IMR-90 (cell line): ENCODE measurements around the gene KLF17. TPM values are rescaled to one million over a fixed set of nuclear protein-coding genes. Genes with fewer than 3 reads are reported as not detected.

ENCODE experiments used
- ATAC-seq: fragments of 200-7000 bp; cut with Tn5 transposase; 2 replicates; pipeline ENCODE4 v1.9.1; 2020; ENCODE audit warnings: low read depth, mild to moderate bottlenecking, moderate library complexity
- BruUV-seq: library from RNA; stranded (reverse); fragments of 400-500 nt; replicated peaks from 2 replicates; lab custom pipeline; 2021; lab: Mats Ljungman, UMichigan
- CTCF ChIA-PET: fragments of 300-600 bp; formaldehyde crosslinking; extraction: SDS; loops from one replicate; lab custom pipeline; 2021; ENCODE audit warnings: antibody characterized with exemption; lab: Yijun Ruan, JAX
- POLR2A ChIA-PET: fragments of 300-600 bp; sonication (Branson Sonifier 250); formaldehyde crosslinking; loops from one replicate; lab custom pipeline; 2022; ENCODE audit warnings: antibody characterized with exemption; ENCODE audit not compliant: unreplicated experiment; lab: Charles Lee
- DNase-seq: peaks from one replicate; pipeline ENCODE4 v3.0.0; 2013
- H2AFZ ChIP-seq: replicated peaks from 2 replicates; pipeline ENCODE3; 2013; ENCODE audit warnings: low read length, mild to moderate bottlenecking; ENCODE audit not compliant: poor library complexity
- H2AK5ac ChIP-seq: 2 replicates; pipeline ENCODE4 v1.6.1; 2013; ENCODE audit warnings: low read depth, low read length, inconsistent platforms
- H2AK9ac ChIP-seq: replicated peaks from 2 replicates; pipeline ENCODE3; 2013; ENCODE audit warnings: mild to moderate bottlenecking, low read depth, low read length, moderate library complexity; ENCODE audit not compliant: poor library complexity
- H2BK120ac ChIP-seq: 2 replicates; pipeline ENCODE4 v1.6.1; 2013; ENCODE audit warnings: low read depth, low read length, inconsistent platforms
- H2BK15ac ChIP-seq: 3 replicates; pipeline ENCODE4 v1.6.1; 2013; ENCODE audit warnings: low read depth, low read length, inconsistent platforms
- H2BK20ac ChIP-seq: 2 replicates; pipeline ENCODE4 v1.6.1; 2013; ENCODE audit warnings: low read depth, mild to moderate bottlenecking, inconsistent platforms, low read length, moderate library complexity
- H2BK5ac ChIP-seq: 2 replicates; pipeline ENCODE4 v1.6.1; 2013; ENCODE audit warnings: mild to moderate bottlenecking, low read depth, low read length, inconsistent platforms; ENCODE audit not compliant: poor library complexity, severe bottlenecking
- H3K14ac ChIP-seq: replicated peaks from 2 replicates; pipeline ENCODE4 v1.6.1; 2013; ENCODE audit warnings: low read depth, low read length, inconsistent platforms
- H3K18ac ChIP-seq: 2 replicates; pipeline ENCODE4 v1.6.1; 2013; ENCODE audit warnings: low read depth, low read length, control low read depth
- H3K23ac ChIP-seq: 2 replicates; pipeline ENCODE4 v1.6.1; 2013; ENCODE audit warnings: low read depth, low read length, inconsistent platforms
- H3K27ac ChIP-seq: 2 replicates; pipeline ENCODE4 v1.5.1; 2013; ENCODE audit warnings: mild to moderate bottlenecking, control low read depth, low read length; ENCODE audit not compliant: insufficient read depth
- H3K27me3 ChIP-seq: 2 replicates; pipeline ENCODE4 v1.6.1; 2013; ENCODE audit warnings: low read length; ENCODE audit not compliant: control insufficient read depth, insufficient read depth
- H3K36me3 ChIP-seq: 2 replicates; pipeline ENCODE4 v1.6.1; 2013; ENCODE audit warnings: low read length, mixed read lengths; ENCODE audit not compliant: control insufficient read depth, insufficient read depth
- H3K4ac ChIP-seq: 2 replicates; pipeline ENCODE4 v1.6.1; 2013; ENCODE audit warnings: low read depth, low read length, inconsistent platforms
- H3K4me1 ChIP-seq: 2 replicates; pipeline ENCODE4 v1.6.1; 2013; ENCODE audit warnings: low read length, mixed read lengths; ENCODE audit not compliant: control insufficient read depth, insufficient read depth
- H3K4me2 ChIP-seq: 2 replicates; pipeline ENCODE4 v1.6.1; 2013; ENCODE audit warnings: low read depth, mild to moderate bottlenecking, control low read depth, low read length, moderate library complexity
- H3K4me3 ChIP-seq: 2 replicates; pipeline ENCODE4 v1.5.1; 2013; ENCODE audit warnings: low read depth, mild to moderate bottlenecking, control low read depth, low read length, moderate library complexity; ENCODE audit not compliant: insufficient read depth
- H3K56ac ChIP-seq: 2 replicates; pipeline ENCODE4 v1.6.1; 2013; ENCODE audit warnings: low read length, inconsistent platforms; ENCODE audit not compliant: insufficient read depth; ENCODE audit errors: extremely low read depth
- H3K79me1 ChIP-seq, 2 experiments: 2 replicates each; pipeline ENCODE4 v1.6.1; 2013; ENCODE audit warnings: low read length in 2 of 2, inconsistent platforms in 1 of 2, low read depth in 1 of 2
- H3K9ac ChIP-seq: 2 replicates; pipeline ENCODE4 v1.6.1; 2013; ENCODE audit warnings: low read depth, low read length, control low read depth
- H3K9me1 ChIP-seq: 2 replicates; pipeline ENCODE4 v1.6.1; 2013; ENCODE audit warnings: low read length, inconsistent platforms; ENCODE audit not compliant: insufficient read depth
- H3K9me3 ChIP-seq: 2 replicates; pipeline ENCODE4 v1.6.1; 2013; ENCODE audit warnings: low read length; ENCODE audit not compliant: control insufficient read depth, insufficient read depth
- H4K20me1 ChIP-seq: 2 replicates; pipeline ENCODE4 v1.6.1; 2013; ENCODE audit warnings: low read length, inconsistent platforms; ENCODE audit not compliant: insufficient read depth
- H4K5ac ChIP-seq: 2 replicates; pipeline ENCODE4 v1.6.1; 2013; ENCODE audit warnings: mild to moderate bottlenecking, low read depth, low read length, control low read depth
- H4K8ac ChIP-seq, 2 experiments: 2 replicates each; pipeline ENCODE4 v1.6.1; 2013; ENCODE audit warnings: low read depth in 2 of 2, low read length in 2 of 2, control low read depth in 1 of 2, inconsistent platforms in 1 of 2
- H4K91ac ChIP-seq: 2 replicates; pipeline ENCODE4 v1.6.1; 2013; ENCODE audit warnings: low read depth, low read length, inconsistent platforms; ENCODE audit not compliant: insufficient read depth
- BHLHE40 ChIP-seq: fragments of 150-350 bp; IDR thresholded peaks from 2 replicates; pipeline ENCODE4 v1.6.1; 2016; ENCODE audit warnings: mild to moderate bottlenecking, low read depth, low read length
- CEBPB ChIP-seq: IDR thresholded peaks from 2 replicates; pipeline ENCODE4 v1.6.1; 2012; ENCODE audit warnings: low read depth, low read length, improper control_type of control experiment
- CHD1 ChIP-seq: IDR thresholded peaks from 2 replicates; pipeline ENCODE4 v1.6.1; 2012; ENCODE audit warnings: low read depth, low read length, improper control_type of control experiment
- FOS ChIP-seq: fragments of 150-350 bp; IDR thresholded peaks from 2 replicates; pipeline ENCODE4 v1.6.1; 2016; ENCODE audit warnings: low read depth, low read length
- MAFK ChIP-seq: IDR thresholded peaks from 2 replicates; pipeline ENCODE4 v1.6.1; 2012; ENCODE audit warnings: low read depth, low read length, improper control_type of control experiment
- MAZ ChIP-seq: IDR thresholded peaks from 2 replicates; pipeline ENCODE4 v1.6.1; 2012; ENCODE audit warnings: low read depth, mild to moderate bottlenecking, low read length, improper control_type of control experiment, moderate library complexity, borderline replicate concordance
- MXI1 ChIP-seq: IDR thresholded peaks from 2 replicates; pipeline ENCODE4 v1.6.1; 2012; ENCODE audit warnings: low read depth, mild to moderate bottlenecking, low read length, moderate library complexity, borderline replicate concordance
- NFE2L2 ChIP-seq: fragments of 150-350 bp; IDR thresholded peaks from 2 replicates; pipeline ENCODE4 v1.6.1; 2016; ENCODE audit warnings: low read depth, mild to moderate bottlenecking, low read length
- POLR2A ChIP-seq: IDR thresholded peaks from 2 replicates; pipeline ENCODE4 v1.6.1; 2012; ENCODE audit warnings: mild to moderate bottlenecking, low read depth, low read length
- RFX5 ChIP-seq: IDR thresholded peaks from 2 replicates; pipeline ENCODE4 v1.8.0; 2012; ENCODE audit warnings: low read depth, mild to moderate bottlenecking, low read length, moderate library complexity
- SMC3 ChIP-seq: fragments of 150-350 bp; IDR thresholded peaks from 2 replicates; pipeline ENCODE4 v1.6.1; 2016; ENCODE audit warnings: low read depth, mild to moderate bottlenecking, antibody characterized with exemption, low read length, moderate library complexity
- WGBS, 2 experiments: methylation state at CpG; one replicate each; pipeline versions ENCODE4 v1.1.5 to v1.1.7; 2013; ENCODE audit warnings: missing lambda C conversion rate in 2 of 2; ENCODE audit not compliant: insufficient read length in 1 of 2; ENCODE audit errors: extremely low coverage in 2 of 2; 5-methylcytosine and 5-hydroxymethylcytosine counted together
- dilution Hi-C: fragments of 300-500 bp; cut with HindIII; formaldehyde crosslinking; loops from one replicate; pipeline ENCODE4 v1.14.3; 2018; ENCODE audit warnings: low sequenced_read_pairs; ENCODE audit not compliant: unreplicated experiment
- in situ Hi-C: fragments of 300-500 bp; cut with MboI; formaldehyde crosslinking; loops from 3 replicates; pipeline ENCODE4 v1.14.3; 2019; ENCODE audit warnings: low sequenced_read_pairs, inconsistent platforms, mixed read lengths
- intact Hi-C: fragments of 100-400 bp; cut with micrococcal nuclease; formaldehyde crosslinking; loops from 2 replicates; pipeline ENCODE4 v1.10.0; 2022
- polyA plus RNA-seq, 3 experiments: library from polyadenylated mRNA; depleted of rRNA; stranded (reverse); fragments of >200 nt; gene quantifications; 2 replicates each; pipeline ENCODE4 v1.2.3, GENCODE V29; 2012; ENCODE audit warnings: low replicate concordance in 1 of 3
- total RNA-seq: library from RNA; depleted of rRNA; stranded (reverse); fragments of >200 nt; gene quantifications from 2 replicates; pipeline ENCODE4 v1.2.3, GENCODE V29; 2012
- TF ChIP-seq, protein P1 (sequence below): fragments of 150-350 bp; IDR thresholded peaks from 2 replicates; pipeline ENCODE4 v1.6.1; 2016; ENCODE audit warnings: low read depth, mild to moderate bottlenecking, low read length, moderate library complexity, borderline replicate concordance
- TF ChIP-seq, protein P2 (sequence below): conservative IDR thresholded peaks from 2 replicates; pipeline ENCODE4 v1.5.1; 2012; ENCODE audit warnings: mild to moderate bottlenecking, low read depth, low read length, improper control_type of control experiment
- TF ChIP-seq, protein P3 (sequence below): fragments of 150-350 bp; IDR thresholded peaks from 2 replicates; pipeline ENCODE4 v1.6.1; 2017; ENCODE audit warnings: mild to moderate bottlenecking, antibody characterized with exemption, low read length, low read depth

The KLF17 gene
- total and polyA plus RNA-seq, 2 of the 4 experiments (the other 2 are of a cell fraction) = 0.17 to 0.36 TPM

DNA sequence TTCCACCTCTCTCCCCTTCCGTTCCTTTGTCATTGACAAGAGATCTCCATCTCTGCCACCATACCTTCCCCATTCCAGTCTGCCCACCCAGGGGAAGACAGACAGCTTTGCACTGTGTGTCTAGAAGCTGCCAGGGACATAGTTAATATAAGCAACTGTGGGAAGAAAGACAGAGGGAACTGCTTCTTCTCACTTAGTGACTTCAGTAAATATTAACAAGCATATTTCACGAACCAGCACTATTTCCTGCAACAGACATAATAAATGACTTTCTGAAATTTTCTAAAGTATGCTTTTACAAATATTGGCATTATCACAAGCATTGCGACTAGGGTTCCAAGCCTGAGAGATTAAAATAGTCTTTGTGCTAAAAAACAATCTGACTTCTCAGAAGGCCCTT is 44.2 kb upstream of the KLF17 start:
- no CpG with 5 or more reads among the region's 3 CpGs for WGBS, 2 experiments
- peak overlapping the region; percentile 71; the same call in 1 of the 3 replicates for H2BK15ac ChIP-seq
- H3K4me2 ChIP-seq = no peak overlapping the region
- DNase-seq (no peak), ATAC-seq (peak; percentile 37)
- POLR2A ChIA-PET = no interaction called here
- H3K9me3 ChIP-seq = no peaks in the 10 kb centered on the region
- no peak overlapping the region for H2BK5ac ChIP-seq
- H4K20me1 ChIP-seq = no peaks in the 10 kb centered on the region
- no peak overlapping the region for H4K91ac ChIP-seq
- dilution Hi-C loops = no loop called here
- H3K4me3 ChIP-seq = no peak overlapping the region
- no peaks in the 10 kb centered on the region for H3K27me3 ChIP-seq
- peaks cover 7% of the 10 kb centered on the region; the same call in 1 of the 2 replicates for H3K9me1 ChIP-seq
- no peak overlapping the region for H3K9ac ChIP-seq
- H3K27ac ChIP-seq = no peak overlapping the region
- no peak overlapping the region for H2BK20ac ChIP-seq
- no peak overlapping the region for H2AK5ac ChIP-seq
- H3K79me1 ChIP-seq = no peaks in the 10 kb centered on the region
- H3K56ac ChIP-seq = no peak overlapping the region
- in situ Hi-C loops = no loop called here
- no TSS peak for BruUV-seq
- H3K4me1 ChIP-seq = peaks cover 11% of the 10 kb centered on the region
- no peak overlapping the region for H3K4ac ChIP-seq
- CTCF ChIA-PET = no interaction called here
- no peak overlapping the region for H3K23ac ChIP-seq
- intact Hi-C loops = no loop called here
- peak overlapping the region; percentile 79 for H2AFZ ChIP-seq
- no peak overlapping the region for H2BK120ac ChIP-seq
- no peaks in the 10 kb centered on the region for H3K36me3 ChIP-seq
- TF ChIP-seq CHD1 (no peak), NFE2L2 (no peak), MAFK (no peak), MXI1 (no peak), FOS (no peak), MAZ (no peak), CEBPB (no peak), POLR2A (no peak), SMC3 (no peak), BHLHE40 (no peak), RFX5 (no peak)
- TF ChIP-seq, protein P1, sequence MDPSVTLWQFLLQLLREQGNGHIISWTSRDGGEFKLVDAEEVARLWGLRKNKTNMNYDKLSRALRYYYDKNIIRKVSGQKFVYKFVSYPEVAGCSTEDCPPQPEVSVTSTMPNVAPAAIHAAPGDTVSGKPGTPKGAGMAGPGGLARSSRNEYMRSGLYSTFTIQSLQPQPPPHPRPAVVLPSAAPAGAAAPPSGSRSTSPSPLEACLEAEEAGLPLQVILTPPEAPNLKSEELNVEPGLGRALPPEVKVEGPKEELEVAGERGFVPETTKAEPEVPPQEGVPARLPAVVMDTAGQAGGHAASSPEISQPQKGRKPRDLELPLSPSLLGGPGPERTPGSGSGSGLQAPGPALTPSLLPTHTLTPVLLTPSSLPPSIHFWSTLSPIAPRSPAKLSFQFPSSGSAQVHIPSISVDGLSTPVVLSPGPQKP = no peak
- TF ChIP-seq, protein P2, sequence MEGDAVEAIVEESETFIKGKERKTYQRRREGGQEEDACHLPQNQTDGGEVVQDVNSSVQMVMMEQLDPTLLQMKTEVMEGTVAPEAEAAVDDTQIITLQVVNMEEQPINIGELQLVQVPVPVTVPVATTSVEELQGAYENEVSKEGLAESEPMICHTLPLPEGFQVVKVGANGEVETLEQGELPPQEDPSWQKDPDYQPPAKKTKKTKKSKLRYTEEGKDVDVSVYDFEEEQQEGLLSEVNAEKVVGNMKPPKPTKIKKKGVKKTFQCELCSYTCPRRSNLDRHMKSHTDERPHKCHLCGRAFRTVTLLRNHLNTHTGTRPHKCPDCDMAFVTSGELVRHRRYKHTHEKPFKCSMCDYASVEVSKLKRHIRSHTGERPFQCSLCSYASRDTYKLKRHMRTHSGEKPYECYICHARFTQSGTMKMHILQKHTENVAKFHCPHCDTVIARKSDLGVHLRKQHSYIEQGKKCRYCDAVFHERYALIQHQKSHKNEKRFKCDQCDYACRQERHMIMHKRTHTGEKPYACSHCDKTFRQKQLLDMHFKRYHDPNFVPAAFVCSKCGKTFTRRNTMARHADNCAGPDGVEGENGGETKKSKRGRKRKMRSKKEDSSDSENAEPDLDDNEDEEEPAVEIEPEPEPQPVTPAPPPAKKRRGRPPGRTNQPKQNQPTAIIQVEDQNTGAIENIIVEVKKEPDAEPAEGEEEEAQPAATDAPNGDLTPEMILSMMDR = no peak
- TF ChIP-seq, protein P3, sequence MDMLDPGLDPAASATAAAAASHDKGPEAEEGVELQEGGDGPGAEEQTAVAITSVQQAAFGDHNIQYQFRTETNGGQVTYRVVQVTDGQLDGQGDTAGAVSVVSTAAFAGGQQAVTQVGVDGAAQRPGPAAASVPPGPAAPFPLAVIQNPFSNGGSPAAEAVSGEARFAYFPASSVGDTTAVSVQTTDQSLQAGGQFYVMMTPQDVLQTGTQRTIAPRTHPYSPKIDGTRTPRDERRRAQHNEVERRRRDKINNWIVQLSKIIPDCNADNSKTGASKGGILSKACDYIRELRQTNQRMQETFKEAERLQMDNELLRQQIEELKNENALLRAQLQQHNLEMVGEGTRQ = no peak
- H3K14ac ChIP-seq = no peak overlapping the region
- H2AK9ac ChIP-seq = no peak overlapping the region
- no peak overlapping the region for H4K5ac ChIP-seq
- no peak overlapping the region for H3K18ac ChIP-seq
- H4K8ac ChIP-seq = no peak overlapping the region
